Measurements from ENCODE around the gene WDR72.
"Not testable (repeated sequence)": the region's sequence is repeated elsewhere in the genome, so short reads cannot be mapped to it uniquely, and the experiment has no call there.

The WDR72 gene

GRCh38 chr15:53695365-53695764 lies 64.1 kb downstream of the WDR72 start:
- DNase-seq: no peak

- DNase-seq: no peak
Measured at GRCh38 chr15:53694476-53694874, 65.0 kb downstream of the WDR72 start.

DNA sequence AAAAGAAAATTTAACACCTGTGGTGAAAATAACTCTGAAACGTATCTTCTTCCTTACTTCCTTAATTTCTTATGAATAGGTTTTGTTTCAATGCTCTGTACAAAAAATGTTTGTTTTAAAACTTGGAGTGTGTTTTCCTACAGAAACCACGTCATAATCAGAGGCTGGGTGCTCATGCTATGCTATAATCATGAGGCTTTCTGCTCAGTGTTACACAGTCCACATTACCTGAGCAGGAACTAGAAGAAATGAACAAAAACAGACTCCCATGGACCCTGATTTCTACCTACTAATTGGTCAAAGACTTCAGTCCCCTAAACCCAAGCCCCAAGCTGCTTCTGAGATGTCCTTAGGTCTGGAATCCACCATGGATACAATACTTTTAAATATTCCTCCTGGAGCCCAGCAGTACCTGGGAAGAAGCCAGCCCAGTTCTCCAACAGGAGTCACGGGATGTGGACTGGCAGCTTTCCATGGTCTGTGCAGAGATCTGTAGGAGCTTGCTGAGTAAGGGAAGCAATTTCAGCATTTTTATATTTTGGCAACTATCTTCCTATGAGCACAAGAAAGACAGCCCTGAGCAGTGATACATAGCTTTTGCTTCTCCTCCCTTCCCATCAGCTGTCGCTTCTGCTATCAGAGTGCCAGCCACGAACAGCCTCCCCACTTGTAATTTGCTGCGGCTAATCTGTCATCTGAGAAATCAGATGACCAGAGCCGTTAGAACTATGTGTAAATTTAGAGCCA lies 65.6 kb downstream of the WDR72 start:
- no peak for DNase-seq

GRCh38 chr15:53684162-53684561 lies 75.3 kb downstream of the WDR72 start:
- not testable (repeated sequence) for DNase-seq

DNA sequence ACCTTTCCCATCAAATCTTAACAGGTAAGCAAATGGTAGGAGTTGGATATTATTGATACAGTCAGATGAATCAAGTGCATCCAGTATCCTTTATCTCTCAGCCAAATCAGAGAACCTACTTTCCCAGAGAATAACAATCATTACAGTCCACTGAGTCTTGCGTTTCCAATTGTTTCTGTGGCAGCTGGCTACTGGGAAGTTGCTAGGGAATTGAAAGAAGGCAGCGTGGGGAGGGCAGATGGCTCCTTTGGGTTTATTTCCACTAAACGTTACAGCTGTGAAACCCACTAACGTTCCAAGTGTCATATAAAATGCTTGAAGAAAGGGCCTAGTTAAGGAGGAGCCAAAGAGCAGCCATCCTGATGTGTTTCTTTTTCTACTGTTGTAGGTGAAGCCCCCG lies 78.4 kb downstream of the WDR72 start:
- DNase-seq: no peak

- no peak for DNase-seq
Measured at GRCh38 chr15:53675832-53676231, 83.6 kb downstream of the WDR72 start.

DNA sequence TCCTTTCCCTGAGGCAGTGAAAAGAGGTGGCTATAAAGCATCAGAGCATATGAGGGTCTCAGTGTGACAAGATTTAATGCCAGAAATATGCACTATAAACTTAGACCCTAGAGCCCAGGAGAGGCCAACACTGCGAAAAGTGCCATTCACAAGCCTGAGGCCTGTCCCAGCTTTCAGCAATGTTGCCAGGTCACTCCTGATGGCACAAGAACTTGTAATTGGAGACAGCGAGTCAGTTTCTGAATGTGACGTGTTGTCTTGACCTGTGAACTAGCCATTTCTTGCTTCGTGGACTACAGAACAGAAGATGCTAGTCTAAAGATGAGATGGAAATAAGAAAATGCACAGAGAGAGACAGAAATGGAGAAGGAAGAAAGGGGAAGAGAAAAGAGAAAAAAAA lies 87.9 kb downstream of the WDR72 start:
- no peak for DNase-seq

DNA sequence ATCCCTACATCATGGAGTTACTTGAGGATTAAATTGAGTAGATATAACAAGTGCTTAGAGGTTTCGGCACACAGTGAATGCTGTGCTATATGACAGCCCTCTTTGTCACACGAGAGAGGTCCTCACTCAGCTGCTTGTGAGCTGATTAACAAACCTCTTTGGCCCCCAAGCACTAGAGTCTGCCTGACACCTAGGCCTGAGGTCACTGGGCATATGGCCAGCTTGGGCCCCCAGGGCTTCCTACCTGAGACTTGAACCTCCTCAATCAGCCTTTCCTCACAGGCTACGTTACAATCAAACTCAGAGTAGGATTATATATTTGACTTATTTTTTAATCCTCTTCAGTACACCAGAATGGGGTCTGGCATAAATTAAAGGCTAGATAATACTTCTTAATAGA lies 88.8 kb downstream of the WDR72 start:
- no peak for DNase-seq

DNA sequence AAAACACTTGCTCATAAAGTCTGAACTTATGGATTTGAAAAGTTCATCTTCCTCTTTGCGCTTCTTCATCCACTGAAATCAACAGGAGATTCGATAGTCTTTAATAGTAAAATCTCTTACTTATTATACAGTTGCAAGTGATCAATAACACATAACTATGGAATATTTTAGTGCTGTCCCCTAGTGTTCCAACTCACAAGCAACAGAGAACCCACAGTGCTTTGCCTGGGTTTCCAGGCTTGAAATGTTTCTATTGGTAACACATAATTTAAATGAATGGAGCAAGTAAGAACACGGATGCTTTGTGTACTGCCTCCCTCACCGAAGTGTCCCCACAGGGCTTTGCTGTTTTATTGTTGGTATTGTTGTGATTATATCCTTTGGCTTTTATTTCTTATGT lies 93.5 kb downstream of the WDR72 start:
- no peak for DNase-seq

DNA sequence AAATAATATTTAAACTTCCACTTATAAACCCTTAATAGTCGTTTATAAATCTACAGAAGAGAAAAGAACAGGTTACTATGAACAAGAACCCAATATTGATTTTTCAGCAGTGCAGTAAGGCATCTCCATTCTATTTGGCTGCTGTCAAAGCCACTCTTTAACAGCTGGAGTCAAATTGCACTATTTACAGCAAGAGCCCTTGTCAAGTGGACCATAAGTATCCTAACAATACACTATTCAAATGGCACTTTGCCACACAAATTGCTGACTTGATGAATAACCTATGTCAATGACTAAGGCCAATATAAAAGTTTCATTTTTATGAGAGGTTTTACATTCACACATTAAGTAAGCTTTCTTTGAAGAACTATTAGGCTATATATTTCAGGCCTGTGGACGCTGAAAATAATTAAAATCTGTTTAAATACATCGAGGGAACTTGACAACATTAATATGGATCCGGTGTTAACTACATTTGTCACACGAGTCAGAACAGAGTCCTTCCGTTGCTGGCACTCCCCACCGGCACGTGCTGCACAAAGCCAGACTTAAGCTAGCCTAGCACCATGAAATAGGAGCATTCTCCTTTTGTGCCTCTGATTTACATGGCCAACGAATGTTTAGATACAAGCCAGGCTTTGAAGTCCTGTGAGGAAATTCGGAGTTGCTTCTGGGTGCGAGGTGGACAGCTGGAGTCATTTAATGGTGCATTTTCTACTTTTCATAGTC lies 100.5 kb downstream of the WDR72 start:
- DNase-seq: no peak

DNA sequence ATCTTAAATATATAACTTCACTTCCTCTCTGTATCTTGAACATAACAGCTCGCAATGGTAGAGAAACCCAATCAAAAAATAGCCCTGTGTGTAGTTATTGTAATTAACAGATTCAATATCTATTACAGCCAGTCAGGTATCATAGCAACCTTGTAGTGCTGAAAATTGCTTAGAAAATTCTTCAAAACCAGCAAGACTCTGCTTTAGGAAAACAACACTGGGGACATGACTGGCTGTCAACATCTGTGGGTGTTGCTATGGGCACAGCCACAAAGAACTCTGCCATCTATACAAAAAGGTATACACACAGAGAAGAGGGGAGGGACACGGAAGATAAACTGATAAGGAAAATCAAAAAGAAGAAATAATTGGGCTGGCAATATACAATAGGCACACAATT lies 101.2 kb downstream of the WDR72 start:
- no peak for DNase-seq

- DNase-seq: no peak
Measured at GRCh38 chr15:53648934-53649333, 110.5 kb downstream of the WDR72 start.

- DNase-seq: no peak
Measured at GRCh38 chr15:53644660-53645059, 114.8 kb downstream of the WDR72 start.

- DNase-seq: no peak
Measured at GRCh38 chr15:53634517-53635106, 124.9 kb downstream of the WDR72 start.

GRCh38 chr15:53627279-53627678 lies 132.2 kb downstream of the WDR72 start:
- no peak for DNase-seq

GRCh38 chr15:53625962-53626845 lies 133.3 kb downstream of the WDR72 start:
- DNase-seq: no peak

DNA sequence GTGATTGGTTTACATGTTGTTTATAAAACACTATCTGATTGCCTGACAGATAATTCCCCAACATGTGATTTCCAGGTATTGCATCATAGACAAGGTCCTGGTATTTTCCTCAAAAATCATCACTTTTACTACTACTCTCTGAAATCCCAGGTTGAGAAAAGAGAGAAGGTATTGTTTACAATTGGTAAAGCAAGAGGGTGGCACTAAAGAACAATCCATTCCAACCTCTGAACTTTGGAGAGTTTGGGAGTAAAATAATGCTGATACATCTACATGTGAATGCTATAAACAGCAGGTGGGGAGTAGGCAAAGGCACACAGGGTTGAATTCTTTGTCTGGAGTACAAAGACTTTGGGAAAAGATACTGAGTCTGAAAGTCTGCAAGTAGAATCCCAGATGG lies 134.2 kb downstream of the WDR72 start:
- DNase-seq: no peak

- no peak for DNase-seq
Measured at GRCh38 chr15:53618461-53618860, 141.0 kb downstream of the WDR72 start.

GRCh38 chr15:53611145-53611920 lies 148.1 kb downstream of the WDR72 start:
- DNase-seq: no peak

DNA sequence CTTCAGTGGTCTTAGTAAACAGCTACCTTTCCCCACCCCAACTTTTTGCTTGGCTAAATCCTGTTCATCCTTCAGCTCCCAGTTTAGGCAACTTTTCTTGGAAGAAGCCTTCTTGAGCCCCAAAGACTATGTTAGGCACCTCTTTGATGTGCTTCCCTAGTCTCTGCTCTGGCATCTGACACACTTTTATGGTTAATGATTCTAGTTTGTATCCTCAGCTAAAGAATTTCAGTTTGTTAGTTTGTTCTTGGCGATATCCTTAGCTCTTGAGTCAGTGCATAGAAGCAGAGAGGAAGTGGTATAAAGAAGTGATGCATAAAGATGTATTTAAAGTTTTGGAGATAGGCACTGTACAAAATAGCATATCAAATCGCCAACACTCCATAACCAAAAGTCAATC lies 168.4 kb downstream of the WDR72 start:
- no peak for DNase-seq

- no peak for DNase-seq
Measured at GRCh38 chr15:53590380-53590779, 169.1 kb downstream of the WDR72 start.

GRCh38 chr15:53589520-53590057 lies 169.9 kb downstream of the WDR72 start:
- no peak for DNase-seq

Data from activated CD8-positive, alpha-beta memory T cell treated with anti-CD3 and anti-CD28 coated beads for 24 hours (primary cell).